Skin of body (tissue), 2 donors: Measurements from ENCODE around the gene DOCK1. TPM values are rescaled to one million over a fixed set of nuclear protein-coding genes. Genes with fewer than 3 reads are reported as not detected.

Source experiments
- DNase-seq: peaks from one replicate; lab custom pipeline; 2025; lab: John Stamatoyannopoulos, UW
- total RNA-seq: library from RNA; depleted of rRNA; stranded (reverse); fragments of >200 nt; gene quantifications from one replicate; pipeline ENCODE4 v1.2.3, GENCODE V29; 2014

Gene DOCK1
- total RNA-seq, 1 donor from 2014 or later = 80.8 TPM

DNA sequence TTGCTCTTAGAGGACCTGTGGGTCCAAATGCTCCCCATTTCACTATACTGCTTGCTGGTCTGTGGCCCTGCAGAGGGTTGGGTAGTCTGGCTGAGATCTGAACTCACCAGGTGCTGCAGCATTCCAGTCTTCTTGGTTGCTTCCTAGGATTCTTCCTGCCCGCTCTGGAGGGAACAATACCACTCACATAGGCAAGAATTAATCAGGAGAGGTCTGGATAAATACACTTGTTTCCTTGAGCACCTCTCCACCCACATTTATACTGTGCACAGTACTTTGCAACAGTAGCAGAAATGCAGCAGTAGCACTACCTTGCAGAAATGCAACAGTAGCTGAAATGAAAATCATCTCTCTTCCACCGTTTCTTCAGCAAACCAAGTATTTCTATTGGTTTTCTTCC, 165.9 kb downstream of the DOCK1 start:
- no peak for DNase-seq

DNA sequence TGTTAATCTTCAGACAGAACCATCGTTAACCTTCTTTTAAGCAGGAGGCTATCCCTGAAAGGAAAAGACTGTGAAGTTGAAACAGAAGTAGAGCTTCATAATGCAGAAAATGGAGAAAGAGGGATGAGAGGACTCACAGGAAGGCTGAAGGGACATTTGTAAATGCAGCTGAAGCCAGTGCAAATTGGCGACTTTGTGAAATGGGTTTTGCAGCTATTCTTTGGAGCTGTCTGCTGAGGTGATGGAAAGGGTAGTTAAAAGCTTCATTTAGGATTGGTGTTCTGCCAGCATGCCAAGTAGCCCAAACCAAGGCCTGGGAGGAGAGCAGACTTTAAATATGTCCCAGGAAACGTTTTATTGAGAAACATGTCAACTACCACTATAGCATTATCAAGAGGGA, 168.4 kb downstream of the DOCK1 start:
- no peak for DNase-seq

DNA sequence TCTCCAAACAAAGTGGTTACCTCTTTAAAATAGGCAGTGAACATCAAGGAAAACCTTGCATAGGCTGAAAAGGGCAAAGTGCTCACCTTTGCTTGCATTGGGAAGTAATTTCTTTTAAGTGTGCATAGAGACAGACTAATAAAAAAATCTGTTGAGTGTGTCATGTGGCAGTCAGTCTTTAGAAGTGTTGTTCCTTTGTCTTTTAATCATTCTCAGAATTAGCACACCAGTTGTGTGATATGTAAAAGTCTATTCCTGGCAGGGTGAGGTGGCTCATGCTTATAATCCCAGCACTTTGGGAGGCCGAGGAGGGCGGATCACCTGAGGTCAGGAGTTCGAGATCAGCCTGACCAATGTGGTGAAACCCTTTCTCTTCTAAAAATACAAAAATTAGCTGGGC, 174.2 kb downstream of the DOCK1 start:
- no peak for DNase-seq

DNA sequence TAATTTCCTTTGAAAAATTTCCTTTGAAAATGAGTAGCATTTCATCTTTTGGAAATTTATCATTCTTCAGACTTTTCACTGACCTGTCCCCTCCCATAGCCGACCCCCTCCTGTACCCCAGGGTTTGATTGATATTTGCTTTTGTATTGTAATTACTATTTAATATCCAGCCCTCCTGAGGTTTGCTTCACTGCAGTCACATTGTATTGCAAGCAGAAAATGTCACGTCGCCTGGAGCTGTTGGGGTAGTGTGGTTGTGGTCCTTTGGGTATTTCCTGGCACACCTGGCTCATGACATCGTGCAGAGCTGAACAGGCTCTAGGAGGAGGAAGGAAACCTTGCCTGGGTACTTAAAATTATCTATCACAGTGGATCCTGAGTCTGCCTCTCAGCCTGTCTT, 175.1 kb downstream of the DOCK1 start:
- no peak for DNase-seq

DNA sequence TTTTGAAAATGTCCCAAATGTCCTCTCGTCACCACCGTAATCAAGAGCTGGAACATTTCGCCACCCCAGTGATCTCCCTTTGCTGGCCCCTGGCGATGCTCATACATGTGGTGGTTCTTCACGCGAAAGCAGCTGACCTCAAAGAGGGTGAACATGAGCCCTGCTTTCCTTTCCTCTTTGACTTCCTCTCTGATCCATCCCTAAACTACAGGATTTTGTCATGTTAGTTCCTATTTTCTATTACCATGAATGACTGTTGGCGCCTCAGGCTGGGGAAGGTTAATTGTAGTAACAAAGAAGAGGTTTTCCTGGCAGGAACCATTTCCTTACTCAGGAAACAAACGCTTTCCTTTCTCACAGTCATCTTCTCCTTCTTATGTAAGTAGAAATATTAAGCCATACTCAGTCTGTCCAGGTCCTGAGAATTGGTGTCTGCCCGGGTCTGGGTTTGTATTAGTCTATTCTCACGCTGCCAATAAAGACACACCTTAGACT, 176.7 kb downstream of the DOCK1 start:
- no peak for DNase-seq

DNA sequence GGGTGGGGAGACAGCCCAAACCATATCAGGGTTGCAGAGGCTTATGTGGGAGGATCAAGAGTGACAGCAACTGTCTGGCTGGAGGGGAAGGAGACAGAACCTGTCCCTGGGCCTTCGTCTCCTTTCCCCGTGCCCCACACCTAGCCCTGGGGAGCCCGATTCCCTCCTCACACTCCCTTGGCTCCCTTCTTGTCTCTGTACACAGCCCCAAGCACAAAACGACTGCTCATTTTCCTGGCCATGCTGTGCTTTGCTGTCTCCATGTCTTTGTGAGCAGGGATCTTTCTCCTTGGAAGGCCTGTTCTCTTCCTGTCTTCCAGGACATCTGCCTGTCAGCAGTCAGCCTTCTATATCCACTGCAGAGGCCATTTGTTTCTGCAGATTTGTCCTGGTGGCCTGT, 177.4 kb downstream of the DOCK1 start:
- DNase-seq = no peak

DNA sequence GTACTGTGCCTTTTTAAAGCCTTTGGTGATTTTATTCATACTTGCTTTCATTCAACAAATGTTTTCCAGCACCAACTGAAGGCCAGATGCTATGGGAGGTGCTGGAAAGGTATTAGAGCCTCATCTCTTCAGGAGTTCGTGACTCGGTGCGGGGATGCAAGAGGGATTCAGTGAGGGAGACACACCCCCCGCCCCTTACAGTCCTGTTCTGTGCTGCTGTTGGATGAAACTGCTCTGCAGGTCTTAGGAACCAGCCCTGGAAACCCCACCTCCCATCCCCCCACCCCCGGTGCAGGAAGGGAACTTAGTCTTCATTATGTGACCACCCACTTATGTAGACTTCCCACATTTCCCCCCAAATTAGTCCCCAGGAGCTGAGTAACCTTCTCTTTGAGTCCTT, 180.7 kb downstream of the DOCK1 start:
- no peak for DNase-seq

DNA sequence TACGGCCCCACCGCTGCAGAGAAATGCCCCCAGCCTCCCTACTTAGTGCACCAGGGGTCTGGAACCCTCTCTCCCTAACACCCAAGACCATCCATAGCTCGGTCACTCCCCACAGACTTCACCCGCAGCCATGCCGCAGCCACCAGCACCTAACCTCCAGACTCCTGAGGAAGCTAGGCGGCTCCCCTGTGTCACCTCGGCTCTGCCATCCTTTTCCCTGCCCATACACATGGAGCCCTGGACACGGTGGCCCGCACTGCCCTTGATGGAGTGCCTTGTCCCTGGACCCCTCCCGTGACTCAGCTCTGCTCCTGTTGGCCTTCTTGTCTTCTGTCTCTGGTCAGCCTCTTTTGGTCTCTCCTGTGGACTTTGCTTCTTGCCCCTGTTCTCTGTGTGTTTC, 183.7 kb downstream of the DOCK1 start:
- no peak for DNase-seq

DNA sequence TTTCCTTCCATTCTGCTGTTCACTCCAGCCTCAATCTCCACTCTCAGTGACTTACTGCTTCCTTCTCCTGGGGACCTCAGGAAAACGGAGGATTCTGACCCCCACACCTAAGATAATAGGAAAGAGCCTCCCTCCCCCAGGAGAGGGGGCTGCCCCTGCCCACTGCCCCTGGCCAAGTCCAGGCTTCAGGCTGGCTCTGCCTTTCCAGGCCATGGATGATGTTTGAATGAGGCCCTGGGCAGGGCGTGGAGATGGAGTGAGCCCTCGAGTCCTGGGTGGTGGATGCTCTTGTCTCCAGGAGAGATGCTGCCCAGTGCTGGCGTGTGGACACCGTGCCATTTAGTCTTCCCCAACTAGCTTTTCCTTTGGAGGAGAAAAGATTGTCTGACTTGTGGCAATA, 184.2 kb downstream of the DOCK1 start:
- DNase-seq = no peak

DNA sequence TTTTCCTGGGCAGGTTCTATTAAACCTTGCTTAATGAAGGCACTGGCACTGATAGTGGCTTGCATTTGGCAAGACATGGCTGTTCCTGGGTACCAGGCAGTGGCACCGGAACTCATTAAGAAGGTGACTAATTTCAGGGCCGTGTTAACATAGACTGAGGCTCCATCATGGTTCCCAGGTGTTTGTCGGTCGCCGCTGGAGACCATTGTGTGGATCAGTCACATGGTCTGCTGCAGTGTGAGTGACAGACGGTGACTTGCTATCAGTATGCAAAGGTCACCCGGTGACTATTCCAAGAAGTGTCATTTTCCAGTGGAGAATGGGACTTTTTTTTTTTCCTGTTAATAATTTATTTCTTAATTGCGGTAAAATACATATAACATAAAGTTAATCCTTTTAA, 184.9 kb downstream of the DOCK1 start:
- DNase-seq = no peak

DNA sequence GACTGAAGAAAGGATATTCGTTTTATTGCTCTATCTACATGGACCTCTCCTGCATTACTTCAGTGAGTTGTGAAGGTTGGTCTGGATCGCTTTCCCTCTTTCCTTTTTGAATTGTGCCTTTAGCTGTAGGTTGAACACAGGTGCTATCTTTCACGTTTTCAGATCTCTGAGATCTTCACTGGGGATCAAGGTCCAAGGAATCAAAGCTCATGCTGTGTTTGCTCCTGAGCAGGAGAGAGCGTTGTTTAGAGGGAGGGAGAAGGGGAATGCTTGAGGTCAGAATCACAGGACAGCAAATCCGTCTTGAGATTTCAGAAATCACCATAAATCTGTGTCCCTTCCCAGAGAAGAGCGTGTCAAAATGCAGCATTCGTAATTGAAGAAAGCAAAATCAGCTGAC, 186.1 kb downstream of the DOCK1 start:
- no peak for DNase-seq

DNA sequence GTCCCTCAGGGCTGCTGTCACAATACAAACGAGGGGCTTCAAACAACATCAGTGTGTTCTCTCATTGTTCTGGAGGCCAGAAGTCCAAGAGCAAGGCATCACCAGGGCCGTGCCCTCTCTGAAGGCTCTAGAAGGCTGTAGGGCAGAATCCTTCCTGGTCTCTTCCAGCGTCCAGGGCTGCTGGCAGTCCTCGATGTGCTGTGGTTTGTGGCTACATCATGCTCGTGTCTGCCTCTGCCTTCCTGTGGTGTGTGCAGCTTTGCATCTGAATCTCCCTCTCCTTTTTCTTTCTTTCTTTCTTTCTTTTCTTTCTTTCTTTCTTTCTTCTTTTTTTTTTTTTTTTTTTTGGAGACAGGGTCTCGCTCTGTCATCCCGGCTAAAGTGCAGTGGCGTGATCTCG, 187.7 kb downstream of the DOCK1 start:
- DNase-seq = no peak

DNA sequence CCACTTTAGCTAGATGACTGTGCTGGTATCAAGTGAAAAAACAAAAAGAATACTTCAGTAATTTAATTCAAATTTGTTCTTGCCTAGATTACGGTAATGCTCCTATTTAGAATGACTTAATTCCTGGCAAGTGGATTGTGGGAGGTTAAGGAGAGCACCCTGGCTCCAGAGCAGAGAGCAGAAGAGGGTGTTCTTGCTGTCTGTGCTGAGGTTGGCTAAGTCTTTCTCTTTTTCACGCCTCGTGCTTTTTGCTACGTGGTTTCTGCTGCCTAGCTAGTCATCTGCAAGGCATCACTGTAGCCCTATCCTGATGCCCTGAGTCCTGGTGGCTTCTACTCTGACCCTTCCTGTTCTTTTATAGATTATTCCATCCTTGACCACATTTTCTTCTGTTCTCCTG, 189.8 kb downstream of the DOCK1 start:
- DNase-seq = no peak

DNA sequence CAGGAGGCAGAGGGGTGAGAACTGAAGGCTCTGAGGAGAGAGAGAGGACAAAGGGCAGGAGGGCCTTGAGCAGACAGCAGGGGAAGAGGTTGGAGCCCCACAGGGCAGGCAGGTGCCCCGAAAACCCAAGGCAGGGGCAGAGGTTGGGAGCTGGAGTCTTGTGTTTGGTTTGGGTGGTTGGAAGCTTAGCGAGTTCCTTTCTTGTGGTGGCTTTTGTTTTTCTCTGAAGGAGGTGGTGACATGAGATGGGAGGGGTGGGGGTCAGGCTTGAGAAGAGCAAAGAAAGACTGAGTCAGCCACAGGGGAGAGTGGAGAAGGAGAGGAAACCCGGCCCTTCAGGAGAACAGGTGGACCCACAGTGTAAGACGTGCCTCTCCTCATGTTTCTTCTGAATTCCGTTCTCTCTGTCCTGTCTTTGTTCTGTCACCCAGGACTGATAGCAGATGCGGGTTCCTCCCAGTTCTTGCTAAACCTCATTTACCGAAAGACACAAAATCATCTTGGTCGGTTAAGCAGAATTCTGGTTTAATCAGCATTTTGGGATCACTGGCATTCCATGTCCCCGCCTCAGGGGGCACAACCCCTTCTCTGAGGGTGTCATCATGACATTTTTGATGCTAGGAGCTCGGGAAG, 195.9 kb downstream of the DOCK1 start:
- no peak for DNase-seq

DNA sequence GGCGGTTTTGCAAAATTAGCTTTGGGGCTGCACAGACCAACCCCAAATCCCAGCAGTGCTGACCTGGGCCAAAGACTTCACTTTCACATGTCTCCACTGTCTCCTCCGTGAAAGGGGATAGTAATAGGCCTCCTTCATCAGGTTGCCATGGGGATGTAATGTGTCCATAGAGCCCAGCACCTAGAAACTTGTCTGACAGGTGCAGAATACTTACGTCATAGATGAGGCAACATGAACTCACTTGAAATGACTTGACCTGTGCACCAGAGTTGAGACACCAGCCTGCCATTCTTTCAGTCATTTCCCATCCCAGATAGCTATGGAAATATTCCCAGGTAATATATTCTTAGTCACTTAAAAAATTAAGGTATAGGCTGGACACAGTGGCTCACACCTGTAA, 196.9 kb downstream of the DOCK1 start:
- DNase-seq = no peak

DNA sequence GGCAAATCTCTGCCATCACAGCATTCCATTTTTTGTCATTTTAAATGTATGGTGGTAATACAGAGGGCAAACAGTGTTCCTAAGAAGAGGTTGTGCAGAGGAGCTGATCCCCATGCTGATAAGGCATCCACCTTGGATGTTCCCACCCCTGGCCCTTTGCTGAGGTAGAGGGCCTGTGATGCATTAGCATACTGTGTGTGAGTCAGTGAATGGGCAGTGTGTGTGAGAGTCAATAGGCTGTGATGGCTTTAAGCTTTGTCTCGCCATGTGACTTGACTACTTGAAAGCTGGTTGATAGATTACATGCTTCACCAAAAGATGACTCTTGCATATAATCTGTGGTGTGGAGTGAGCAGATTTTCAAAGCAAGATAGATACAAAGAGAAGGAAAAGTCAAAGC, 209.9 kb downstream of the DOCK1 start:
- DNase-seq = no peak

DNA sequence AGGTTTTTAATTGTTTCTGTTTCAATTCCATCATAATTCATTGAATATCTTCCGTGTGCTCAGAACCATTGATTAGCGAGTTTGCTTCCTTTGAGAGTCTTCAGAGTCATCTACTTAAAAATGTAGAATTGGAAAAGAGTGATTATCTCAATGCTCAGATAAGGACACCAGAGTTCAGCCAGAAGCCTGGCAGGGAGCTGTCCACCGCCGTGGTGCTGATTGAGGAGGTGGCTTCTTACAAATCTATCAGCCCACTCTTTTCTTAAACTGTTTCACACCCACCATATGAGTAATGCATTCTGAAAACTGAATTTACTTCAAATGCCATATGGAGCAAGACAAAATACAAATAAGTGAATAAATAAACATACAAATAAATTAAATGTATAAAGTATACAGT, 211.9 kb downstream of the DOCK1 start:
- DNase-seq = no peak

DNA sequence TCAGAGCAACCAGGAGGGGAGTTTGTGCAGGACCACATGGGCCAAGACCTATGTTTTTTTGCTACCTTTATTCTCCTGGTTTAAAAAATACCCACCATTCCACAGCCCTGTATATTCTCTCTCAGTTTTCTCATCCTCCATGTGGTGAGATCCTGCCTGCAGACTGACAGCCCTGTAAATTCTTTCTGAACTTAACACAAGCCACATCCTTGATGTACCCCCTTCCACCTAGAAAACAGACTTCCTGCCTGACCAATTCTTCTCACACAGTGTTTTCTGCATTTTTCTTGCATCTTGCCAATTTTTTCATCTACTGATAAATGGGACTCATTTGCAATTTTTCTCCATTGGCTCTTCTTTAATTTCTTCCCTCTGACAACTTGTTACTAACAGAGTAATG, 212.8 kb downstream of the DOCK1 start:
- no peak for DNase-seq

DNA sequence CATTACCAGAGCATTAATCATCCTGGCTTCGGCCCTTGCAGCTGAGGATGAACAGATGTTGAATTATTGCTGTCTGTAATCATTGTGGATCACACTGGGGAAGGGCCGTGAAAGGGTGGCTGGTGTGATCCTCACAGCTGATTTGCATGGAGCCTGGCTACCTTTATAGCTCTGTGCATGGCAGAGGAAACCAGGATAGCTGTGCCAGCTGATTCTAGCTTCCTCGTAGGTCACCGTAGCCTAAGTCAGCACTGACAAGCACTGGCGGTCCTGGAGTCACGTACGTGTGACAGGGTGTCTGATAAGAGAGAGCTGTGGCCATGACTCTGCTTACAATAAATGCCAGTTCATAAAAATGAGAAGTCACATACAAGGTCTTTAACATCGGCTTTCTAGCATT, 214.7 kb downstream of the DOCK1 start:
- no peak for DNase-seq

DNA sequence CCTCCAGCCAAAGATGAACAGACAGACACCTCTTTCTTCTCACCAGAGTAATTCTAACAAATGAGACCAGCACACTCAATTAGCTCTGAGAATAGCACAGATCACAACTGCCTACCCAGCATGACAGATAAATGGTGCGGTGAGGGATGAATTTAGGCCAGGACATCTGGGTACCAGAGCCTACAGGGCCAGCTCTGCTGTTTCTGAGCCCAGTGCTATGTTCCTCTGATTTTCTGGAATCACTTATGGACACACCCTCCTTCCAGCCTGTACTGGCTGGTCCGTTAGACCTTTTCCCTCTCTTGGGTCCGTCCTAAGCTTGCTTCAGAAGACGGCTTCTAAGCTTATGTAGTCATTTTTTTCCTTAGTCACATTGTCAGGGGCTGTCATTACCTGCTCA, 217.6 kb downstream of the DOCK1 start:
- DNase-seq = no peak

DNA sequence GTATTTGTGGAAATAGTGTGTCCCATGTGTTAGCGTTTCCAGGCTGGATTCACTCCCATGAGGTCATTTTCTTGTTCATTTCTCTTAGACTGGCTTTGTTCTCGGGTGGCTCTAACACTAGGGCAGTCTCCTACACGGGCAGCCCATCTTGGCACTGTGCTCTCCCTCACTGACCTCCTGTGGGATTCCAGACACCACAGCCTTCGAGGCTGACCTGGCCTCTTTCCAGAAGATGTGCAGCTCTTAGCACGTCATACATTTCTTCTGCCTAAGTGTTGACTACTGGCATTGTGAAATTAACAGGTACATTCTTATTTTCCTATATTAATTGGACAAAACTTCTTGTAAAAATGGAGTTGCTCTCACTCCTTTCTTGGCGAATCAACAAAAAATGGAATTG, 218.4 kb downstream of the DOCK1 start:
- DNase-seq = no peak

DNA sequence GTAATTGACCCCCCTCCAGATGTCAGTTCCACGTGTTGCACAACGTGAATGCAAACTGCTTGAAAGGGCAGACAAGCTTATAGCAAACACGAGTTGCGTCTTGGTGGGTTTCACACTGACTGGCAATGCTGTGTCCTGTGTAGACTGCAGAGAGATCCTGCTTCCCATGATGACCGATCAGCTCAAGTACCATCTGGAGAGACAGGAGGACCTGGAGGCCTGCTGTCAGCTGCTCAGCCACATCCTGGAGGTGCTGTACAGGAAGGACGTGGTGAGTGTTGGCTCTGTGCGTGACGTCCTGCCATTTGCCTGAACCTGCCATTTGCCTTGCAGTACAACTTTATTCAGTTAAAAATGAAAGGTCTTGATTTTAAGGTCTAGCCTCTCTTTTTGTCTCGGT, 220.1 kb downstream of the DOCK1 start:
- no peak for DNase-seq

DNA sequence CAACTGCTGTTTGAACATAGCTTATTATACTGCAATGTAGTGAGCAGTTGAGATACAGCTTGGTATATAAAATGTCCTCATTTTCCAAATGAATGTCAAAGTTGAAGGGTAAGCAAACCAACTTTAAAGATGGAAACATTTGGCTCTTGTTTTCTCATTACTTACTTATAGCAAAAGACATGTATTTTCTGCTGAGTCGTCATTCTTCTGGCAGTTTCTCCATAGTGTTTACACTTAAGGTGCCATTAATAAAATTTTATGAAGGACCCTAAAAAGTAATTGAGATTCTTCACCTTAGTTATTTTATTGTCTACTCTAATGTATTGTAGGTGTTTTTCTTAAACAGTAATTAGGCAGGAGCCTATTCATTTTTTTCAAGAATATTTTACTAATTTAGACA, 222.6 kb downstream of the DOCK1 start:
- no peak for DNase-seq

DNA sequence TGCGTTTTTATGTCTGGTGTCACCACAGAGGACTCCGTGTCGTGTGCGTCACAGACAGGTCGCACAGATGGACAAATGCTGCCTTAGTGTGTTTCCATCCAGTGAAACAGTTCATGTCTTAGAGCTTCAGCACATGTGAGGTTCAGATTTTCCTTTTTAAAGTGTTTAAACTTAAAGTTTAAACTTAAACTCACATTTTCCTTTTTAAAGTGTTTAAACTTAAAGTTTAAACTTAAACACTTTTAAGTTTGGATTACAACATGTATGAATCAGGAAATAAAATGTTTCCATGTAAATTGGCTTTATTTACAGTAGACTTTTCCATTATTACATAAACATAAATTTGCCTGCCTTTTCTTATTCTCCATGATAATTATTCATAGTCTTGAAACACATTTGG, 223.9 kb downstream of the DOCK1 start:
- DNase-seq = no peak
